Activated T-helper 1 cell treated with anti-CD3 and anti-CD28 coated beads, Interleukin-12 subunit alpha, Interleukin-12 subunit beta, Interleukin-2, Interleukin-4 antibody, amounts not matched to agents 30 ng/mL and 10 ng/mL and 1 ng/mL, durations not matched to agents 14 hours and 24 hours and 36 hours (primary cell): ENCODE measurements around the gene NUBPL. TPM values are rescaled to one million over a fixed set of nuclear protein-coding genes. Genes with fewer than 3 reads are reported as not detected.

ENCODE experiments used
- DNase-seq: peaks from one replicate; pipeline ENCODE4 v3.0.0; 2021; ENCODE audit warnings: low spot score
- H3K27ac Mint-ChIP-seq: one replicate; pipeline ENCODE4 v1.8.0; 2021; ENCODE audit warnings: mild to moderate bottlenecking, mixed read lengths
- H3K27me3 Mint-ChIP-seq: one replicate; pipeline ENCODE4 v1.8.0; 2022; ENCODE audit warnings: mild to moderate bottlenecking, moderate library complexity, mixed read lengths; ENCODE audit not compliant: insufficient read depth
- H3K36me3 Mint-ChIP-seq: one replicate; pipeline ENCODE4 v1.8.0; 2021; ENCODE audit warnings: low read depth, mixed read lengths
- H3K4me1 Mint-ChIP-seq: one replicate; pipeline ENCODE4 v1.8.0; 2021; ENCODE audit warnings: low read depth, mixed read lengths
- H3K4me3 Mint-ChIP-seq: one replicate; pipeline ENCODE4 v1.8.0; 2021; ENCODE audit warnings: mild to moderate bottlenecking, moderate library complexity, mixed read lengths
- H3K9me3 Mint-ChIP-seq: one replicate; pipeline ENCODE4 v1.8.0; 2021; ENCODE audit warnings: mixed read lengths
- intact Hi-C: fragments of 100-400 bp; cut with micrococcal nuclease; formaldehyde crosslinking; loops from one replicate; pipeline ENCODE4 v1.15.1; 2024
- total RNA-seq: library from RNA; stranded (reverse); gene quantifications from 2 replicates; pipeline ENCODE4 v1.2.3, GENCODE V29; 2022

Gene NUBPL
- 12.0 and 13.7 TPM in 2 replicates for total RNA-seq

DNA sequence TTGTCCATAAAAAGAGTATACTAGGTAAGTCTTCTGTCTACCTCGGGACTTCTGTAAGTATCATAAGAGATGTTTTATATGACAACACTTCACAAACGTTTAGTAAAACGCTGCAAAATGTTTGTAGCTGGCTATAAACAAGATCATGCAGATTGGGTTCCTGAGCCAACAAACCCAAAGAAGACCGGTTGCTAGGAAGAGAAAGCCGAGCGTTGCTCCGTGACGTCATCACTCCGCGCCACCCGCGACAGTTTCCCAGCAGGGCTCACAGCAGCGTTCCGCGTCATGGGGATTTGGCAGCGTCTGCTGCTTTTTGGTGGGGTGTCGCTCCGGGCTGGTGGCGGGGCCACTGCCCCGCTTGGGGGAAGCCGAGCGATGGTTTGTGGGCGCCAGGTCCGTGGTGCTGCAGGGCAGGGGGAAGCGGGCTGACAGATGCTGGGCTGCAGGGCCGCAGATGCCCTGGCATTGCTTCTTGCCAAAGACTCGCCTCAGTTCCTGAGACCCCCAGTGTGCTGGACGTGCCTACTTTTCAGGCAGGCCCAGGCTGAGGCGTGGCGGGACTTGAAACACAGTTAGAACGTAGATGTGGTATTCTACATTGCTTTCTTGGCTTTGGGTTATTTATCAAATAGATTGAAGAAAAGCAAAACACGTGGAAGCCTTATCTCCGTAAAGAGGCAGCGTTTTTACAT, at the start of gene NUBPL:
Gene NUBPL, plus strand, starts transcription at position 250 of the 692 bp plus-strand sequence. Its CDS starts 36 bp downstream, at position 286.
- H3K27me3 Mint-ChIP-seq: peaks cover 16% of the 10 kb centered on the region
- H3K4me1 Mint-ChIP-seq: peaks cover 23% of the 10 kb centered on the region
- H3K9me3 Mint-ChIP-seq: no peaks in the 10 kb centered on the region
- peaks cover 2% of the 10 kb centered on the region for H3K36me3 Mint-ChIP-seq
- DNase-seq: peak; percentile 95
- H3K27ac Mint-ChIP-seq: peak within 1 kb of the TSS; percentile 98
- intact Hi-C loops: loop anchor here (1.0 to 5.0 kb wide), 10 partner anchors 104 to 1002 kb away; partner anchors contain the start of genes ARHGAP5, DTD2, G2E3 and HEATR5A
- peak within 1 kb of the TSS; percentile 94 for H3K4me3 Mint-ChIP-seq

DNA sequence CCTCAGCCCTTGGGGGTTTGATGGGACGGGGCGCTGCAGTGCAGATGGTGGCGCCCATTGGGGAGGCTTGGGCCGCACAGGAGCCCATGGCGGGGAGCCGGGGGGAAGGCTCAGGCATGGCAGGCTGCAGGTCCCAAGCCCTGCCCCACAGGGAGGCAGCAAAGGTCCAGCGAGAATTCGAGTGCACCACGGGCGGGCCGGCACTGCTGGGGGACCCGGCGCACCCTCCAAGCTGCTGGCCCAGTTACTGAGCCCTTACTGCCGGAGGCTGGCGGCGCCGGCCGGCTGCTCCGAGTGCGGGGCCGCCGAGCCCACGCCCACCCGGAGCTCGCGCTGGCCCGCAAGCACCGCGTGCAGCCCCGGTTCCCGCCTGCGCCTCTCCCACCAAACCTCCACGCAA, 34.1 kb upstream of the NUBPL start:
- Mint-ChIP-seq H3K36me3 (no peaks in the 10 kb centered on the region), H3K4me1 (no peaks in the 10 kb centered on the region), H3K4me3 (no peak overlapping the region), H3K9me3 (no peaks in the 10 kb centered on the region), H3K27me3 (no peaks in the 10 kb centered on the region), H3K27ac (no peak overlapping the region)
- no peak for DNase-seq
- intact Hi-C loops: no loop called here

GRCh38 chr14:31527546-31527945, 33.7 kb upstream of the NUBPL start:
- no peak overlapping the region for H3K4me3 Mint-ChIP-seq
- no peaks in the 10 kb centered on the region for H3K27me3 Mint-ChIP-seq
- intact Hi-C loops: no loop called here
- H3K9me3 Mint-ChIP-seq: no peaks in the 10 kb centered on the region
- DNase-seq: no peak
- no peaks in the 10 kb centered on the region for H3K36me3 Mint-ChIP-seq
- H3K27ac Mint-ChIP-seq: no peak overlapping the region
- H3K4me1 Mint-ChIP-seq: no peaks in the 10 kb centered on the region

DNA sequence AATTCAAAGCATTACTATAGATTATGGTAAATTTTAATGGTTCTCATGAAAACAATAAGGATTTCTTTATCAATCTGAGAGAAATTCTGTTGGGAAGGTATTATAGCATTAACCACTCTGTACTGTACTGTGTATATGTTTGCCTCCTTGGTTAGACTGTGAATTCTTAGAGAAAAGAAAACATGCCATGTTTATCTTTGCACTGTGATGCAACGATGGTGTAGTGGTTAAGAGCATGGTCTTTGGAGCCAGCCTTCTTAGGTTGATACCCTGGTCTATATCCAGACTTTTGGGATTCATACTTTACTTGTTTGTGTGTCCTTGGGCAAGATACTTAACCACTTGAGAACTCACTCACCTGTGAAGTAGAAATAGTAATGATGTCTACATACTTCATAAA, 32.2 kb upstream of the NUBPL start:
- no peak for DNase-seq
- H3K36me3 Mint-ChIP-seq: no peaks in the 10 kb centered on the region
- H3K4me1 Mint-ChIP-seq: no peaks in the 10 kb centered on the region
- intact Hi-C loops: no loop called here
- H3K27me3 Mint-ChIP-seq: no peaks in the 10 kb centered on the region
- no peak overlapping the region for H3K27ac Mint-ChIP-seq
- H3K9me3 Mint-ChIP-seq: no peaks in the 10 kb centered on the region
- H3K4me3 Mint-ChIP-seq: no peak overlapping the region

DNA sequence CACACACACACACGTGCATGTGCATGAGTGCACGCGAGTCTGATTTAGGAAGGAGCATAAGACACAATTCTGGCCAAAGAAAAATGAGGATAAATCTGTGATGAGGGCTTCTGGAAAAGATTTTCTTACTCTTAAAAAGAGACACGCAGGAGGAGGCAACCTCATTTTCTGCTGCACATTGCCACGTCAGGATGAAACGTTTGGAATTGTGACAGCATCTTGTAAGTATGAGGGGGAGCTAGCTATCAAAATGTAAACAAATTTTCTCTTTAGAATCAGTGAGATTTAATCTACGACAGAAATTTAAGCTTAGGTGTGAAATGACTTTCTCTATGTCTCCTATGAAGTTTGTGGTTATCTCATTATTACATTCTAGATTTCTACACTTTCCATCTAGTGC, 31.1 kb upstream of the NUBPL start:
- Mint-ChIP-seq H3K4me3 (no peak overlapping the region), H3K4me1 (no peaks in the 10 kb centered on the region), H3K36me3 (no peaks in the 10 kb centered on the region), H3K9me3 (no peaks in the 10 kb centered on the region), H3K27ac (no peak overlapping the region), H3K27me3 (no peaks in the 10 kb centered on the region)
- intact Hi-C loops: no loop called here
- no peak for DNase-seq

GRCh38 chr14:31536201-31536960, 24.8 kb upstream of the NUBPL start:
- Mint-ChIP-seq H3K4me1 (no peaks in the 10 kb centered on the region), H3K27me3 (peaks cover 6% of the 10 kb centered on the region), H3K27ac (no peak overlapping the region)

GRCh38 chr14:31541702-31542101, 19.5 kb upstream of the NUBPL start:
- intact Hi-C loops: no loop called here
- H3K27me3 Mint-ChIP-seq: peaks cover 13% of the 10 kb centered on the region
- H3K9me3 Mint-ChIP-seq: no peaks in the 10 kb centered on the region
- H3K27ac Mint-ChIP-seq: no peak overlapping the region
- no peak for DNase-seq
- no peaks in the 10 kb centered on the region for H3K4me1 Mint-ChIP-seq
- no peaks in the 10 kb centered on the region for H3K36me3 Mint-ChIP-seq
- no peak overlapping the region for H3K4me3 Mint-ChIP-seq

More at GRCh38 chr14:31536201-31536960, 24.8 kb upstream of the NUBPL start:
- H3K9me3 Mint-ChIP-seq: no peaks in the 10 kb centered on the region
- no peaks in the 10 kb centered on the region for H3K36me3 Mint-ChIP-seq
- intact Hi-C loops: no loop called here
- DNase-seq: no peak
- no peak overlapping the region for H3K4me3 Mint-ChIP-seq

GRCh38 chr14:31543969-31544799, 17.0 kb upstream of the NUBPL start:
- Mint-ChIP-seq H3K4me1 (no peaks in the 10 kb centered on the region), H3K4me3 (no peak overlapping the region), H3K27ac (no peak overlapping the region), H3K9me3 (no peaks in the 10 kb centered on the region), H3K27me3 (peaks cover 13% of the 10 kb centered on the region), H3K36me3 (no peaks in the 10 kb centered on the region)
- intact Hi-C loops: no loop called here
- DNase-seq: no peak

- H3K9me3 Mint-ChIP-seq: no peaks in the 10 kb centered on the region
- no peak overlapping the region for H3K27ac Mint-ChIP-seq
- DNase-seq: no peak
- no peaks in the 10 kb centered on the region for H3K4me1 Mint-ChIP-seq
- peaks cover 15% of the 10 kb centered on the region for H3K27me3 Mint-ChIP-seq
- H3K36me3 Mint-ChIP-seq: no peaks in the 10 kb centered on the region
- no peak overlapping the region for H3K4me3 Mint-ChIP-seq
- intact Hi-C loops: no loop called here
Measured at GRCh38 chr14:31544816-31545215, 16.4 kb upstream of the NUBPL start.

- Mint-ChIP-seq H3K36me3 (no peaks in the 10 kb centered on the region), H3K27me3 (peaks cover 16% of the 10 kb centered on the region), H3K27ac (no peak overlapping the region), H3K4me1 (no peaks in the 10 kb centered on the region), H3K4me3 (no peak overlapping the region), H3K9me3 (no peaks in the 10 kb centered on the region)
- DNase-seq: no peak
- intact Hi-C loops: no loop called here
Measured at GRCh38 chr14:31545328-31545727, 15.9 kb upstream of the NUBPL start.

GRCh38 chr14:31549817-31550216, 11.4 kb upstream of the NUBPL start:
- H3K4me3 Mint-ChIP-seq: no peak overlapping the region
- peaks cover 20% of the 10 kb centered on the region for H3K27me3 Mint-ChIP-seq
- H3K27ac Mint-ChIP-seq: no peak overlapping the region
- H3K4me1 Mint-ChIP-seq: no peaks in the 10 kb centered on the region
- intact Hi-C loops: no loop called here
- no peak for DNase-seq
- H3K36me3 Mint-ChIP-seq: no peaks in the 10 kb centered on the region
- H3K9me3 Mint-ChIP-seq: no peaks in the 10 kb centered on the region

DNA sequence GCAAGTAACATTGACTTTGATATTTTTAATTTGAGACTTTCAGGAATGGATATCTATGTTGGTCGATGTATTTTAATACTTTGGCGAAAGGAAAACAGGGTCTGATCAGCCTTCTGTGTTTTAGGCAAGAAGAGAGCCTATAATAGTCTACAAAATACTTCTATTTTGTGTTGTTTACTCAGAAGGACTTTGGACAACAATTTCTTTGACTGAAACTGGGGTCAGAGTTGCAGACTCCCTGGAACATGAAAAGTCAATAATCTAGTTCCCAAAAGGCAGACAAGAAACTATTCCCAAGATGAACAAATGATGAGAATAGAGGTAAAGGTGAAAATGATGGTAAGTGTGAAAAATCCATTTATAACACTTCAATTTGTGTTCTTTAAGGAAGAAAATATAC, 10.6 kb upstream of the NUBPL start:
- Mint-ChIP-seq H3K4me3 (no peak overlapping the region), H3K9me3 (no peaks in the 10 kb centered on the region), H3K27ac (no peak overlapping the region), H3K4me1 (no peaks in the 10 kb centered on the region), H3K27me3 (peaks cover 20% of the 10 kb centered on the region), H3K36me3 (no peaks in the 10 kb centered on the region)
- intact Hi-C loops: no loop called here
- no peak for DNase-seq

DNA sequence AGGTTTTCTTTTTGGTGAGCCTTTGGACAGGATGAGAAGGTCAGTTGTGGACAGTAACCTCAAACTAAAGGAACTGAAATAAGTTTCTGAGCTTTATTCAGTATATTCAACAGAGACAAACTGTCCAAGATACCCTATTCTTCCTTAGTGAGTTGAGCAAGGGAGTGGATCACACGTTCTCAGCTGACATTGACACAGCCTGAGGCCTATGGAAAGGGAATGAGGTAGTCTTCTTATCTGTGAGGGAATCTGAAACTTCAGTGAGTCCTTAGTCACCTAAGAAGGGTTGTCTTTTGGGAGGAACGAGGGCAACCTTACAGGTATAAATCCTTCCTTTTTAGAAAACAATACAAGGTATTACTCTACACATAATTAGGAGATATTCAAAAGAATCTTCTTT, 5.0 kb upstream of the NUBPL start:
- Mint-ChIP-seq H3K4me1 (peaks cover 10% of the 10 kb centered on the region), H3K4me3 (no peak overlapping the region), H3K27me3 (peaks cover 25% of the 10 kb centered on the region), H3K9me3 (no peaks in the 10 kb centered on the region), H3K27ac (no peak overlapping the region), H3K36me3 (no peaks in the 10 kb centered on the region)
- intact Hi-C loops: no loop called here
- DNase-seq: no peak
